ENCODE results near the gene DUSP22. TPM values are rescaled to one million over a fixed set of nuclear protein-coding genes. Genes with fewer than 3 reads are reported as not detected.

DUSP22 gene
- total RNA-seq, 2 donors from 2014 or later: 20.5 to 24.5 TPM

- Histone ChIP-seq H3K9ac (ENCODE audit: low read depth in 2 of 2, low read length in 2 of 2) (no peak overlapping the region), H3K27me3 (no peaks in the 10 kb centered on the region), H3K27ac (no peak overlapping the region), H3K4me3 (no peak overlapping the region), H3K36me3 (no peaks in the 10 kb centered on the region), H3K4me1 (no peaks in the 10 kb centered on the region), H3K9me3 (no peaks in the 10 kb centered on the region)
- DNase-seq: no peak
- intact Hi-C loops (cut with DNase I): no loop called here
- TF ChIP-seq CTCF (IDR thresholded peaks at IDR 0.05): no peak
Measured at GRCh38 chr6:338815-339262, 46.6 kb downstream of the DUSP22 start.

GRCh38 chr6:339480-339879 is 47.2 kb downstream of the DUSP22 start:
- H3K36me3 ChIP-seq: no peaks in the 10 kb centered on the region
- H3K9me3 ChIP-seq: no peaks in the 10 kb centered on the region
- intact Hi-C loops (cut with DNase I): no loop called here
- H3K27ac ChIP-seq: no peak overlapping the region
- no peak for TF ChIP-seq CTCF (IDR thresholded peaks at IDR 0.05)
- no peaks in the 10 kb centered on the region for H3K4me1 ChIP-seq
- H3K27me3 ChIP-seq: no peaks in the 10 kb centered on the region
- DNase-seq: no peak
- no peak overlapping the region for H3K9ac ChIP-seq (ENCODE audit: low read depth in 2 of 2, low read length in 2 of 2)
- no peak overlapping the region for H3K4me3 ChIP-seq

GRCh38 chr6:340186-340955 is 48.1 kb downstream of the DUSP22 start:
- no peak overlapping the region for H3K4me3 ChIP-seq
- H3K27me3 ChIP-seq: no peaks in the 10 kb centered on the region
- H3K9me3 ChIP-seq: no peaks in the 10 kb centered on the region
- H3K27ac ChIP-seq: no peak overlapping the region
- intact Hi-C loops (cut with DNase I): no loop called here
- H3K36me3 ChIP-seq: no peaks in the 10 kb centered on the region
- no peaks in the 10 kb centered on the region for H3K4me1 ChIP-seq
- no peak overlapping the region for H3K9ac ChIP-seq (ENCODE audit: low read depth in 2 of 2, low read length in 2 of 2)
- DNase-seq: no peak
- no peak for TF ChIP-seq CTCF (IDR thresholded peaks at IDR 0.05)

- Histone ChIP-seq H3K4me3 (no peak overlapping the region), H3K27ac (no peak overlapping the region), H3K36me3 (no peaks in the 10 kb centered on the region), H3K27me3 (no peaks in the 10 kb centered on the region), H3K9me3 (no peaks in the 10 kb centered on the region), H3K9ac (ENCODE audit: low read depth in 2 of 2, low read length in 2 of 2) (no peak overlapping the region), H3K4me1 (no peaks in the 10 kb centered on the region)
- no peak for DNase-seq
- TF ChIP-seq CTCF (IDR thresholded peaks at IDR 0.05): no peak
- intact Hi-C loops (cut with DNase I): no loop called here
Measured at GRCh38 chr6:340991-341827, 48.9 kb downstream of the DUSP22 start.

DNA sequence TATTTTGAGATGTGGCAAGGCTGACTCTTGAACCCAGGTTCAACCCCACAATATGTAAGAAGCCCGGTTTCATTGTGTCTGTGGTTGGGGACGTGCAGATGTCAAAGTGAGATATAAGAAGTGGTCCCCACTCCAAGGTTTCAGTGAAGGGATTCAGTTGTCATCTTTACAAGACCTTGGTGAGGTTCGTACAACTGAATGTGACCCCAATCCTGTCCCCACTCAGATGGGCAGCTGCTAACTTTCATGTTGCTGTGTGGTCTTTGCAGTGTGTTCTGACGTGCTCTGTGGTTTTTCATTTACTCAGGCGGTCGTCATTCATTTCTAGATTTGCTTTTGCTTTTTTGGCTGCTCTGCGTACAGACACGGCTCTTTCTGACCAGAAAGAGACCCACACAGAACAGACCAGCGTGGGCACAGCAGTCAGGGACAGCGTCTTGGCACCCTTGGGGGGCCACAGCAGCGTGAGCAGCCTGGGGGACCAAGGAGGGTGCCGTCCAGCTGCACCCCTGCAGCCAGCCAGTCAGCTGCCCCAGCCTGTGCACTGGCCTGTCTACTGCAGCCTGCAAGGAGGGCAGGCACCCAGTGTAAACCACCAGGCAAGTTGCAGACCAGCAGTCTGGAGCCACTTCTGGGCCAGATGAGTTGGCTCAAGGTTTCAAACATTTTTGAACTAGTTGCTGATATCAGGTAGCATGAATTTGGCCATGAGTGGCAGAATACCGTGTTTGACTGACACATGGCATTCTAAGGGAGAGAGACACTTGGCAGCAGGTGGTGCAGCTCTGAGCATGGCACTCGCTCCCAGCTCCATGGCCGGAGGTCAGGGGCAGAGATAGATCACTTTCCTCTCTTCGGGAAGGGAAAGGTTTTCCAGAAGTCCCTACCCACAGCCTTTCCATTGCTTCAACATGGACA is 49.9 kb downstream of the DUSP22 start:
- no peak for TF ChIP-seq CTCF (IDR thresholded peaks at IDR 0.05)
- Histone ChIP-seq H3K9ac (ENCODE audit: low read depth in 2 of 2, low read length in 2 of 2) (no peak overlapping the region), H3K9me3 (no peaks in the 10 kb centered on the region), H3K27me3 (no peaks in the 10 kb centered on the region), H3K4me1 (no peaks in the 10 kb centered on the region), H3K27ac (no peak overlapping the region), H3K4me3 (no peak overlapping the region), H3K36me3 (no peaks in the 10 kb centered on the region)
- no peak for DNase-seq
- intact Hi-C loops (cut with DNase I): no loop called here

All from colonic mucosa (tissue), 4 donors.